GM18526 (cell line): ENCODE measurements around the gene PLK2.

Experiments used
- POLR2A ChIP-seq: IDR thresholded peaks from 3 replicates; pipeline ENCODE4 v1.6.1; 2011; ENCODE audit not compliant: insufficient read length; ENCODE audit errors: extremely low read depth

The PLK2 gene

GRCh38 chr5:58486290-58486689 lies 26.4 kb upstream of the PLK2 start:
- TF ChIP-seq POLR2A = no peak

GRCh38 chr5:58484505-58484904 lies 24.6 kb upstream of the PLK2 start:
- TF ChIP-seq POLR2A = no peak

- no peak for TF ChIP-seq POLR2A
Observed at GRCh38 chr5:58482536-58482935, 22.6 kb upstream of the PLK2 start.

- no peak for TF ChIP-seq POLR2A
Observed at GRCh38 chr5:58481828-58482227, 21.9 kb upstream of the PLK2 start.

GRCh38 chr5:58481066-58481676 lies 21.3 kb upstream of the PLK2 start:
- TF ChIP-seq POLR2A = no peak

- no peak for TF ChIP-seq POLR2A
Observed at GRCh38 chr5:58477760-58478376, 18.0 kb upstream of the PLK2 start.

- TF ChIP-seq POLR2A = no peak
Observed at GRCh38 chr5:58475404-58475803, 15.5 kb upstream of the PLK2 start.

- TF ChIP-seq POLR2A = no peak
Observed at GRCh38 chr5:58469896-58470295, 10.0 kb upstream of the PLK2 start.

GRCh38 chr5:58466939-58467338 lies 7.1 kb upstream of the PLK2 start:
- no peak for TF ChIP-seq POLR2A

- TF ChIP-seq POLR2A = no peak
Observed at GRCh38 chr5:58462623-58463230, 2.8 kb upstream of the PLK2 start.

- no peak for TF ChIP-seq POLR2A
Observed at GRCh38 chr5:58462154-58462553, 2.3 kb upstream of the PLK2 start.

GRCh38 chr5:58460732-58461286 lies 923 bp upstream of the PLK2 start:
- TF ChIP-seq POLR2A = no peak

GRCh38 chr5:58459146-58460001 lies 512 bp downstream of the PLK2 start:
- no peak for TF ChIP-seq POLR2A

GRCh38 chr5:58458743-58459145 lies 1.1 kb downstream of the PLK2 start:
- no peak for TF ChIP-seq POLR2A

GRCh38 chr5:58458141-58458742 lies 1.6 kb downstream of the PLK2 start:
- no peak for TF ChIP-seq POLR2A

- TF ChIP-seq POLR2A = no peak
Observed at GRCh38 chr5:58457050-58457449, 2.8 kb downstream of the PLK2 start.

- no peak for TF ChIP-seq POLR2A
Observed at GRCh38 chr5:58456486-58456885, 3.4 kb downstream of the PLK2 start.
